ENCODE measurements around the gene CD59. TPM values are rescaled to one million over a fixed set of nuclear protein-coding genes. Genes with fewer than 3 reads are reported as not detected.

CD59 gene
- total RNA-seq, 2 donors from 2014 or later = 68.2 to 194 TPM

DNA sequence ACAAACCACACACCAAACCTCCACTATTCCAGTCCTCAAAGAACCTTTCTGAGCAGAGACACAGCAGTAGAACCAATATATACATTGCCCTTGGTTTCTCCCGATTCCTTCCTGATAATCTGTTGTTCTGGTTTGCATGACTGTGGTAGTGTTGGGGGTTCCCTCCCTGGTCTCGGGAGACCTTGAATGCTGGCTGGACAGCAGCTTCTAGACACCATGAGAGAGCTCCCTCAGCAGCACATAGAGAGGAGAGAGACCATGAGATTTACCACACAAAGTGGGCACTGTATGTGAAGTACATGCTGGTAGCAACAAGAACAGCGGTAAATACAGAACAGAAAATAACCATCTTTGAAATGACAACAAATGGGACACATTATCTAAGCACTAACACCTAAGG is 38.2 kb downstream of the CD59 start:
- ATAC-seq (no peak), DNase-seq (no peak)
- no peaks in the 10 kb centered on the region for H3K36me3 ChIP-seq (replicated peaks in 1 of 2; ENCODE audit: insufficient read depth in 1 of 2, low read depth in 2 of 2)
- WGBS, 2 donors = 49 to 60% methylated on average over 3 of the region's 3 CpGs
- H3K9me3 ChIP-seq = no peaks in the 10 kb centered on the region
- H3K27me3 ChIP-seq = no peaks in the 10 kb centered on the region
- TF ChIP-seq, protein P1, sequence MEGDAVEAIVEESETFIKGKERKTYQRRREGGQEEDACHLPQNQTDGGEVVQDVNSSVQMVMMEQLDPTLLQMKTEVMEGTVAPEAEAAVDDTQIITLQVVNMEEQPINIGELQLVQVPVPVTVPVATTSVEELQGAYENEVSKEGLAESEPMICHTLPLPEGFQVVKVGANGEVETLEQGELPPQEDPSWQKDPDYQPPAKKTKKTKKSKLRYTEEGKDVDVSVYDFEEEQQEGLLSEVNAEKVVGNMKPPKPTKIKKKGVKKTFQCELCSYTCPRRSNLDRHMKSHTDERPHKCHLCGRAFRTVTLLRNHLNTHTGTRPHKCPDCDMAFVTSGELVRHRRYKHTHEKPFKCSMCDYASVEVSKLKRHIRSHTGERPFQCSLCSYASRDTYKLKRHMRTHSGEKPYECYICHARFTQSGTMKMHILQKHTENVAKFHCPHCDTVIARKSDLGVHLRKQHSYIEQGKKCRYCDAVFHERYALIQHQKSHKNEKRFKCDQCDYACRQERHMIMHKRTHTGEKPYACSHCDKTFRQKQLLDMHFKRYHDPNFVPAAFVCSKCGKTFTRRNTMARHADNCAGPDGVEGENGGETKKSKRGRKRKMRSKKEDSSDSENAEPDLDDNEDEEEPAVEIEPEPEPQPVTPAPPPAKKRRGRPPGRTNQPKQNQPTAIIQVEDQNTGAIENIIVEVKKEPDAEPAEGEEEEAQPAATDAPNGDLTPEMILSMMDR (IDR thresholded peaks at IDR 0.05) = no peak
- TF ChIP-seq POLR2A (IDR thresholded peaks at IDR 0.05) = no peak
- peak overlapping the region in 3 of 4 donors; percentile 54 to 88 (median 82) for H3K27ac ChIP-seq
- H3K4me3 ChIP-seq = no peak overlapping the region
- intact Hi-C loops (cut with DNase I) = no loop called here
- peaks cover 87% of the 10 kb centered on the region for H3K4me1 ChIP-seq

DNA sequence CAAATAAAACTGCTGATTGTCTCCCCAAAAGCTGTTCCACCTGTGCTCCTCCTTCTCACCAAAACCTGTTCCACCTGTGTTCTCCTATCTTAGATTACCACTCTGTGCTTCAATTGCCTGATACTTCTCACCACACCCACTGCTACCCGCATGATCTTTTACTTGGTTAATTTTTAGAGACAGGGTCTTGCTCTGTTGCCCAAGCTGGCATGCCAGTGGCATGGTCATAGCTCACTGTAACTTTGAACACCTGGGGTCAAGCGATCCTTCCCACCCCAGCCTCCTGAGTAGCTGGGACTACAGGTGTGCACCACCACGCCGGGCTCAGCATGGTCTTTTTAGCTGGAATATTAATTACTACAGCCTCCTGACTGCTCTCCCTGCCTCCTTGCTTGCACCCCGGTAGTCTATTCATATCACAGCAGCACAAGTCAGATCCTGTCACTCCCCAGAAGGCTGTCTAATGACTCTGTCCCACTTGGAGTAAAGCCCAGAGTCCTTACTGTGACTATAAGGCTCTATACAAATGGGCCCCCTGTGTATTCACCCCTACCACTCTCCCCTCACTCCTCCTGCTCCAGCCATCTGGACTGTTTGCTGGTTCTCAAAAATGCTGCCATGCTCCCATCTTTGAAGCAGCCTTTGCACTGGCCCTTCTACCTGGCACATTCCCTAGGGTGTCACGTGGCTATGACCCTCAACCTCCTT is 39.1 kb downstream of the CD59 start:
- H3K9me3 ChIP-seq = no peaks in the 10 kb centered on the region
- no peaks in the 10 kb centered on the region for H3K27me3 ChIP-seq
- no peak for DNase-seq
- no peak for ATAC-seq
- no peaks in the 10 kb centered on the region for H3K36me3 ChIP-seq (replicated peaks in 1 of 2; ENCODE audit: insufficient read depth in 1 of 2, low read depth in 2 of 2)
- intact Hi-C loops (cut with DNase I) = no loop called here
- WGBS, 2 donors = 62 to 64% methylated on average over 6 of the region's 6 CpGs
- TF ChIP-seq, protein P1 (IDR thresholded peaks at IDR 0.05) = no peak
- no peak for TF ChIP-seq POLR2A (IDR thresholded peaks at IDR 0.05)
- peaks cover 83% of the 10 kb centered on the region for H3K4me1 ChIP-seq
- peak overlapping the region; percentile 81 to 88 (median 84) for H3K27ac ChIP-seq
- H3K4me3 ChIP-seq = no peak overlapping the region

DNA sequence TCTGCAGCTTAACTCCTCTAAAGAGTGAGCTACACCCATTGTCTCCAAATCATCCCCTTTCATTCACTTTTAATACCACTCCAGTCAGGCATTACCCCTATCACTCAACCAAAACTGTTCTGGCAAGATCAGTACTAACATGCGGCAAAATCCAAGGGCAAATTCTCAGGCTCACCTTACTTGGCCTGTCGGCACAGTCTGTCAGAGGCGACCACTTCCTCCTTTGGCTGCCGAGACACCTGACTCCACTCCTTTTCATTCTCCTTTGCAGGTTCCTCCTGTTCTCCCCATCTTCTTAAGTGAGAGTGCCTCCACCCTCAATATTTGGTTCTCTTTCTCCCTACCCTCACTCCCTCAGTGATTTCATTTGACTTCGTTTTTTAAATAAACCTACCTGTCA is 39.8 kb downstream of the CD59 start:
- peak; percentile 45 to 69 (median 58) for DNase-seq
- peak overlapping the region; percentile 81 to 88 (median 84) for H3K27ac ChIP-seq
- no peaks in the 10 kb centered on the region for H3K9me3 ChIP-seq
- ATAC-seq = no peak
- peak in 2 of 3 donors; percentile 26 to 30 for TF ChIP-seq POLR2A (IDR thresholded peaks at IDR 0.05)
- TF ChIP-seq, protein P1 (IDR thresholded peaks at IDR 0.05) = no peak
- intact Hi-C loops (cut with DNase I) = no loop called here
- H3K4me1 ChIP-seq = peaks cover 83% of the 10 kb centered on the region
- H3K36me3 ChIP-seq (replicated peaks in 1 of 2; ENCODE audit: insufficient read depth in 1 of 2, low read depth in 2 of 2) = no peaks in the 10 kb centered on the region
- whole genome bisulfite sequencing, 2 donors = 10 to 11% methylated on average over 5 of the region's 5 CpGs
- H3K4me3 ChIP-seq = no peak overlapping the region
- H3K27me3 ChIP-seq = no peaks in the 10 kb centered on the region

DNA sequence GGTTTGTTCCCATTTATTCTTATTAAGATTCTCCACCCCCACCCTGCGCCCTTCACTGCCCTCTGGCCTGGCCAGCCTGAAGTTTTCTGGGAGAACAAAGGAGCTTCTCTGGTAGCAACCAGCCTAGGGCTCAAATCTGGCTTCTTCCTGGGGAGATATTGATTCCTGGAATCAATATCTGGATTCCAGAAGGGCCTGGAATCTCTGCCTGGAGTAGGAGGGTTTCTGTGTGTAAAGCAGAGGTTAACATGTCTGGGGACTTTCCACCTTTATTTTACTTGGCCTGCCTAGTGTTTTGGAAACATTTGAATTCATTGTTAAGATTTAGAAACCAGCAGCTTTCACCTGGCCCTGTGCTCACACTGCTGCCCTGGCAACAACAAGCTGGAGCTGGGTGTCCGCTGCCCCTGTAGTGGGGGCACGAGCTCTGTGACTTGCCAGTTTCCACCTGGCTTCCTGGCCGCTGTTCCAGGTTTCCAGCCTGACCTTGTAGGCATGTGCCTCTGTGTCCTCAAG is 41.1 kb downstream of the CD59 start:
- H3K4me3 ChIP-seq = no peak overlapping the region
- intact Hi-C loops (cut with DNase I) = no loop called here
- TF ChIP-seq, protein P1 (IDR thresholded peaks at IDR 0.05) = no peak
- TF ChIP-seq POLR2A (IDR thresholded peaks at IDR 0.05) = peak in 2 of 3 donors; percentile 66 to 72
- H3K36me3 ChIP-seq (replicated peaks in 1 of 2; ENCODE audit: insufficient read depth in 1 of 2, low read depth in 2 of 2) = no peaks in the 10 kb centered on the region
- no peaks in the 10 kb centered on the region for H3K27me3 ChIP-seq
- WGBS, 2 donors = 14 to 15% methylated on average over 4 of the region's 4 CpGs
- H3K27ac ChIP-seq = peak overlapping the region; percentile 81 to 88 (median 84)
- no peaks in the 10 kb centered on the region for H3K9me3 ChIP-seq
- ATAC-seq (peak; percentile 62), DNase-seq (peak; percentile 77 to 90 (median 84))
- H3K4me1 ChIP-seq = peaks cover 89% of the 10 kb centered on the region
